Effector CD8-positive, alpha-beta T cell (primary cell): ENCODE results near the gene C17orf107.

Experiments used
- DNase-seq: peaks from one replicate; lab custom pipeline; 2025; lab: John Stamatoyannopoulos, UW

The C17orf107 gene

DNA sequence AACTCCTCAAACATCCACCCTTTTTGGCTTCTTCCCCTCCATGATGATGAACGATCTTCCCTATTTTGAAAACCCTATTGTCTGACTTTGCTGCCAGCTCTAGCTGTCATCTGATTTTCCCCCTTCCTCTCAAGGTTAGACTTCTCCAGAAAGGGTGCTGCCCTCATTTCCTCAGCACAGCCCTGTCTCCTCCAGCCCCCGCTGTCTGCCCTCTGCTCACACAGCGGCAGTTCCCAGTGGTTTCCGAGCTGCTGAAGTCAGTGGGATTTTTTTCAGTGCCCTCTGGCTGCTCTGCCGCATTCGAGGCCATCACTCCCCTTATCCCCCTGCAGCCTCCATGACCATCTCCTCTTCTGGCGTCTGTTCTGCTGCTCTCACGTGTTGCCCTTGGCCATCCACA lies 26.6 kb upstream of the C17orf107 start:
- DNase-seq = no peak

DNA sequence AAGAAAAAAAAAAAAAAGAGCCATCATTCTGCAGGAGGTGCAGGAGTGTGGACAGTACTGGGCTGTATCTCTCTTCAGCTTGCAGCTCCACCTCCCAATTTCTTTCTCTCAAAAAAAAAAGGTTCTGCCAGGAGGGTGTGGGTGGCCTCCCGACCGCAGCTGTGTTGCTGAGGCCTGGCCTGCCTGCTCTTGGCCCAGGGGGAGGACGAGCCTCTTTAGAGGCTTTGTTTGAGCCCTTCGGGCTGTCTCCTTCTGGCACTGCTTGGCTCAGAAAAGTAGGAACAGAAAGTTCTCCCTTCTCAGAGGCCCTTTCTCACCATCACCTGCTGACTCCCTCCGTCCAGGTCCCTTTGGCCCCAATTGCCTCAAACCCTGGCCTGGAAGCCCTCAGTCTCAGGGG lies 22.2 kb upstream of the C17orf107 start:
- DNase-seq = no peak

DNA sequence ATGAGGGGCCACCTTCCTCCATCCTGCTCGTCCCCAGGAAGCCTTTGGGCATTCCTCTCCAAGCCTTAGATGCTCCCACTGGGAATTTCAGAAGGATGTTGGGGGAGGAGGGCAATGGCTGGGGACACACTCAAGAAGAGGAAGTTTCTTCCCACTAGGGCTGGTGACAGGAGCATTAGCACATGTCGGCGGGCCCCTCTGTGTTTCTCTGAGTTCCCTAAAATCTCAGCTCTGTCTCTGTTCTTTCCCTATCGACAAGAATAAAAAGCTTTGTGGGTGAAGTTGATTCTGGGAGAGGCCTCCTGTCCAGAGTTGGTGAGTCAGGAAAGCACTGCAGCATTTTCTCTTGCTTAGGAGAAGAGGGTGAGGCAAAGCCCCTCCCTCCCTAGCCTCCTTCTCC lies 19.7 kb upstream of the C17orf107 start:
- DNase-seq = no peak

DNA sequence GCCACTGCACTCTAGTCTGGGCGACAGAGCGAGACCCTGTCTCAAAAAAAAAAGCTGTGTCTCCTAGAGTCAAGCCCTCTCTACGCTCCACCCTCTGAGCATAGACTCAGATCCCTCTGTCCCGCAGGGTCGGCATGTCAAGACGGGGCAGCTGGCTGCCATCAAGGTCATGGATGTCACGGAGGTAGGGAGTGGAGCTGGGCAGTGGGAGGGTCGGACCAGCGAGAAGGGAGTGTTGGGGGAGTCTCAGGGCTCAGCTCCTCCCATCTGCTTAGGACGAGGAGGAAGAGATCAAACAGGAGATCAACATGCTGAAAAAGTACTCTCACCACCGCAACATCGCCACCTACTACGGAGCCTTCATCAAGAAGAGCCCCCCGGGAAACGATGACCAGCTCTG lies 18.5 kb upstream of the C17orf107 start:
- no peak for DNase-seq

DNA sequence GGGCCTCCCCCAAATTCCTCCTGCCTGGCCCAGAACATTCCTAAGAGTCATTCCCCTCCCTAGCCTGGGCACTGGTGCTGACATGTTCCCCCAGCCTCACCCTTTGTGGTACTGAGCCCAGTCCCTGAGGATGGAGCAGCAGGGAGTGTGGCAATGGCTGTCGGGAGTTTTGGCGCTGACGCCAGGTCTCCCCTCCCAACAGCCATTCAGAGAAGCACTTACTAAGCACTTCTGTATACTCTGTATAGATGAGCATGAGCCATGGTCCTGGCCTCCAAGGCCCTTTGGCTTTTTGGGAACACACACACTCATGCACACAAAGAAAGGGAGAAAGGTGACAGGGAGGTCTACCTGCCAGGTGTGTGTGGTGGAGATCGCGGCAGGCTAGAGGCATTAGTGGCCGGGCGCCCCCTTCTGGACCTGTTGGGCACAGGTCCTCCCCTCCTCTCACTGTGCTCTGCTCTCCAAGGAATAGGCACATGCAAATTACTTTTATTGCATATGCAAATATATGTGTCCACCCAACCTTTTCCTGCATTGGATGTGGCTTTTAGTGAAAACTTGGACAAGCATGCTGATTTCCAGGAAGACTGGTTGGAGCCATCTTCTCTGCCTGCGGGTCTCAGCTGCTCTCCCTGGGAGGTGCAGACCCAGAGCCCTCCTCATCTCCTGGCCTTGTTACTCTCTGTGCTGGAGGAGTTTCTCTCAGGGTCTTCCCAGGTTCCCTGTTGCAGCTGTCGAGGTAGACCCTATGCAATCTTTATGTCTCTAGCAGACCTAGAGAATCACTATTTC lies 17.4 kb upstream of the C17orf107 start:
- DNase-seq = peak; percentile 35

DNA sequence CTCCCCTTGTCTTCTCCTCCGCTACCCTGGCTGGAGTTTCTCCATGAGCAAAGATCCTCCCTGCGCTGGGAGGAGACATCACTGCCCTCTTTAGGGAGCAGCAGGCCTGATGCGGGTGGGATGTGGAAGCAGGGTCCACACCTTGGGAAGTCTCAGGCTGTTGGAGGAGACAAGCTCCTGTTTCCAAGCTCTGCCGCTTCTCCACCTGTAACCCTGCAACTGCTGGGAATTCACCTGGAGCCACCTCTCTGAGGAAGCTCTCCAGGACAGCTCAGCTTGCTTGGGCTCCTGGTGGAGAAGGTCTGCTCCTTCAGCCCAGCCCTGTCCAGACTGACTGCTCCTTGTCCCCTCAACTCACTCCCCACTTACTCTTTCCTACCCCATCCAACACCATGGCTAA lies 14.8 kb upstream of the C17orf107 start:
- no peak for DNase-seq

DNA sequence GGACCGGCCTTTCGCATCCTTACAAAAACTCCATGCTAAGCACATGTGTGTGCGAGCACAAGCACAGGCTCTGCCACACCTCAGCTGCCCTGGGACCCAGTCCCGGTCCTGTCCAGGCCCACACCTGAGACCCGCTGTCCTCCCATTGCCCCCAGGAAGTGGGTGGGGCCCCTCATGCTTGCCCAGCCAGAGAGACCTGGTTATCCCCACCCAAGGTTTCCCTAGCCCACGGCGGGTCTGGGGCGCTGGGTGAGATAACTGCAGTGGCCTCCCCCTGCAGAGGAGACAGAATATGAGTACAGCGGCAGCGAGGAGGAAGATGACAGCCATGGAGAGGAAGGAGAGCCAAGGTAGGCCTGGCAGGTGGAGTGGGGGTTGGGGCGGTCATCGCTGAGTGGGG lies 12.5 kb upstream of the C17orf107 start:
- DNase-seq = no peak

DNA sequence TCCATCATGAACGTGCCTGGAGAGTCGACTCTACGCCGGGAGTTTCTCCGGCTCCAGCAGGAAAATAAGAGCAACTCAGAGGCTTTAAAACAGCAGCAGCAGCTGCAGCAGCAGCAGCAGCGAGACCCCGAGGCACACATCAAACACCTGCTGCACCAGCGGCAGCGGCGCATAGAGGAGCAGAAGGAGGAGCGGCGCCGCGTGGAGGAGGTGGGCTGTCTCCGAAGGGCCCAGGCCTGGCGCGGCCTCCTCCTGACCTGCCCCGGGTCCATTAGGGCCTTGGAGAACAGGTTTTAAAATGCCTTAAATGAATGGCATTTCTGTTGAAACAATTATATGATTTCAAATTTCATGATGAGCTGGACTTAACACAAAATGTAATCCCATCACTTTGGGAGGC lies 11.8 kb upstream of the C17orf107 start:
- no peak for DNase-seq

DNA sequence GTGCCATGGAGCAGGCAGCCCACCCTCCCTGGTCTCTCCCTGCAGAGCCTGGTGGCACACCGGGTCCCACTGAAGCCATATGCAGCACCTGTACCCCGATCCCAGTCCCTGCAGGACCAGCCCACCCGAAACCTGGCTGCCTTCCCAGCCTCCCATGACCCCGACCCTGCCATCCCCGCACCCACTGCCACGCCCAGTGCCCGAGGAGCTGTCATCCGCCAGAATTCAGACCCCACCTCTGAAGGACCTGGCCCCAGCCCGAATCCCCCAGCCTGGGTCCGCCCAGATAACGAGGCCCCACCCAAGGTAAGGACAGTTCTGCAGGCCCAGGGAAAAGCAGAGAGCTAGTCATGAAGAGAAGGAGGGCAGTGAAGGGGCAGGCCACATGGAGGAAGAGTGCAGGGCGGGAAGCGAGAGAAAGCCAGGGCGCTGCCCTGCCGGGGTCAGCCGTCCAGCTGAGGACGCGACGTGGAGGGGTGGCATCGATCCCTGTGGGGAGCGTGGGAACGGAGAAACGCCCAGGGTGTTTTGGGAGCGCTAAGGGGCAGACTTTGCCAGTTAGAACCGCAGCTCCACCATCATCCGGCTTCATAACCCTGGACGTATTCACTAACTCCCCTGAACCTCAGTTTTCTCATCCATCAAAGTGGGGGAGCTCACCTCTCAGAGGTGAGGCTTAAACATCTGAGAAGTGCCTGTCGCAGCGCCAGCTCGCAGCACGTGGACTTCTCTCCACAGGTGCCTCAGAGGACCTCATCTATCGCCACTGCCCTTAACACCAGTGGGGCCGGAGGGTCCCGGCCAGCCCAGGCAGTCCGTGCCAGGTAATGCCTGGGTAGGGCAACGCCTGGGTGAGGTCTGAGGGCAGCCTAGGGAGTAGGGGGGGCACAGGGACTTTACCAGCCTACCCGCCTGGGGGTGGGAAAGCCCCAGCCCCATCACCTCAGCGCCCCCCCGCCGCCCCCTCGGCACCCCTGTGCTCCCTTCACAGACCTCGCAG lies 7.6 kb upstream of the C17orf107 start:
- DNase-seq = no peak

DNA sequence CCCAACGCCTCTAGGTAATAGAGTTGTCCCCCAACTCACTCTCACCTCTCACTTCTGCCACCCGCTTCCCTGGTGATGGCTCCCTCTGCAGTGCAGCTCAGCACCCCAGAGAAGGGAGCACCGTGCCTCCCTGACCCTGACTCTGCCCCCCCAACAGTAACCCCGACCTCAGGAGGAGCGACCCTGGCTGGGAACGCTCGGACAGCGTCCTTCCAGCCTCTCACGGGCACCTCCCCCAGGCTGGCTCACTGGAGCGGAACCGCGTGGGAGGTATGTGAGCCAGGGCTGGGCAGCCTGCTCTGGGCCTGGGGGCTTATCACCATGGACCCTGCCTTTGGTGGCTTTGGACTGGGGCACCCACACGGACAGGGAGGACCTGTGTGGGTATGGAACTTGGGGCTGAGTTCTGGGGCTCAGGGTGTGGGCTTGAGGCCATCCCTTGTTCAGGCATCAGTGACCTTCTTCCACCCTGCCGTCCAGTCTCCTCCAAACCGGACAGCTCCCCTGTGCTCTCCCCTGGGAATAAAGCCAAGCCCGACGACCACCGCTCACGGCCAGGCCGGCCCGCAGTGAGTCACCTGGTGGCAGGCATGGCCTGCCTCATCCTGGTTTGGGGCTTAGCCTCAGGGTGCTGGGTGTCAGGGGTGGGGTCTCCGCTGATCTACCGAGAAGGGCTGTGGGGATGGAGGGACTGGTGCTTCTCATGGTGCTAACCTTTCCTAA lies 6.7 kb upstream of the C17orf107 start:
- DNase-seq = no peak

DNA sequence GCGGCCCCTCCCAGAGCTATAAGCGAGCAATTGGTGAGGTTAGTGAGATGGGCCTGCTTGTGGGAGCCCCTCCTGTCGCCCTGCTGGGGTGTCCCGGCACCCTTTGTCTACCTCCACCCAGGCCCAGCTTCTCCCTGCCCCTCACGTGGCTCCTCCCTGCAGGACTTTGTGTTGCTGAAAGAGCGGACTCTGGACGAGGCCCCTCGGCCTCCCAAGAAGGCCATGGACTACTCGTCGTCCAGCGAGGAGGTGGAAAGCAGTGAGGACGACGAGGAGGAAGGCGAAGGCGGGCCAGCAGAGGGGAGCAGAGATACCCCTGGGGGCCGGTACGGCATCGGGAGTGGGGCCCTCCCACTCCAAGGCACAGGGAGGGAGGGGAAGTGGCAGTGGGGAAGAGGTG lies 6.1 kb upstream of the C17orf107 start:
- no peak for DNase-seq

DNA sequence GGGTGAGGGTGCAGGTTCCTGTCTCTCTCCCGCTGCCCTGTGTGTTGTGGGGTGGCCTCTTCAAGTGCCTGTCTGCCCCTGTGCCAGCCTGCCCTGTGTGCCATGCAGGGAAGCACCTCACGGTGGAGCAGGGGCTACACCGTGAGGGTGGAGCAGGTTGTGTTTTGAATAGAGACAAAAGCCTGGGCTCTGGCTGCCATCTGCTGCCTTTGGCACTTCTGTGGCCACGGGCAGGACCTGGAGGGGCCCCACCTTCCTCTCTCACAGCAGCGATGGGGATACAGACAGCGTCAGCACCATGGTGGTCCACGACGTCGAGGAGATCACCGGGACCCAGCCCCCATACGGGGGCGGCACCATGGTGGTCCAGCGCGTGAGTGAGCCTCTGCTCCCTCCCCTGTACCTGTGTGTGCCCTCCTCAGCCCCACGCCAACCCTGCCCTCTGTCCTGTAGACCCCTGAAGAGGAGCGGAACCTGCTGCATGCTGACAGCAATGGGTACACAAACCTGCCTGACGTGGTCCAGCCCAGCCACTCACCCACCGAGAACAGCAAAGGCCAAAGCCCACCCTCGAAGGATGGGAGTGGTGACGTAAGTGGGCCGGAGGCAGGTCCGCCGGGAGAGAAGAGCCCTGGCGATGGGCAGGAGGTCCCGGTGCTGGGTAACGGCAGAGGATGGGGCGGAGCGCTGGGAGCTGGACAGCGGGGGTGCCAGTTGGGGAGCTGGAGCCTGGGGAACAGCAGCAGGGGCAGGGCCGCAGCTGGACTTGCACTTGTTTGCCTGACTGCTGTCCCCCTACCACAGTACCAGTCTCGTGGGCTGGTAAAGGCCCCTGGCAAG lies 5.4 kb upstream of the C17orf107 start:
- no peak for DNase-seq

DNA sequence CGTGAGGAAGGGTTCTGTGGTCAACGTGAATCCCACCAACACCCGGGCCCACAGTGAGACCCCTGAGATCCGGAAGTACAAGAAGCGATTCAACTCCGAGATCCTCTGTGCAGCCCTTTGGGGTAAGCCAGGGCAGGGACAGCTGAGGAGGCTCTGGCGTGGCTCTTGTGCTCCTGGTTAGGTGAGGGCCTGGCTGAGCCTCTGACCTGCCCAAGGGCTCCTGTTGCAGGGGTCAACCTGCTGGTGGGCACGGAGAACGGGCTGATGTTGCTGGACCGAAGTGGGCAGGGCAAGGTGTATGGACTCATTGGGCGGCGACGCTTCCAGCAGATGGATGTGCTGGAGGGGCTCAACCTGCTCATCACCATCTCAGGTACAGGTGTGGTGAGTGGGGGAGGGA lies 4.2 kb upstream of the C17orf107 start:
- no peak for DNase-seq

DNA sequence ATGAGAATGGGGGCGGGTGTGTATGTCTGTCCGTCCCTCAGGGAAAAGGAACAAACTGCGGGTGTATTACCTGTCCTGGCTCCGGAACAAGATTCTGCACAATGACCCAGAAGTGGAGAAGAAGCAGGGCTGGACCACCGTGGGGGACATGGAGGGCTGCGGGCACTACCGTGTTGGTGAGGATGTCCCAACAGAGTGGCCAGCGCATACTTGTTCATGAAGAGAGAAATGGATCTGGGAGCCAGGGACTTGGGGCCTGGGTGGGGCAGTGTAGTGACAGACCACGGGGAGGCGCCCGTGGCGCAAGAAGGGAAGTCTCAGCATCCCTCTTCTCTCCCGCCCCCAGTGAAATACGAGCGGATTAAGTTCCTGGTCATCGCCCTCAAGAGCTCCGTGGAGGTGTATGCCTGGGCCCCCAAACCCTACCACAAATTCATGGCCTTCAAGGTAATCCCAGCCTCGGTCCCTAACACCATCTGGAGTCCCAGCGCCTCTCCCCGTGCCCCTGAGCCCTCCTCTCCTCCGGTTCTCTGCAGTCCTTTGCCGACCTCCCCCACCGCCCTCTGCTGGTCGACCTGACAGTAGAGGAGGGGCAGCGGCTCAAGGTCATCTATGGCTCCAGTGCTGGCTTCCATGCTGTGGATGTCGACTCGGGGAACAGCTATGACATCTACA lies 3.5 kb upstream of the C17orf107 start:
- DNase-seq = no peak

DNA sequence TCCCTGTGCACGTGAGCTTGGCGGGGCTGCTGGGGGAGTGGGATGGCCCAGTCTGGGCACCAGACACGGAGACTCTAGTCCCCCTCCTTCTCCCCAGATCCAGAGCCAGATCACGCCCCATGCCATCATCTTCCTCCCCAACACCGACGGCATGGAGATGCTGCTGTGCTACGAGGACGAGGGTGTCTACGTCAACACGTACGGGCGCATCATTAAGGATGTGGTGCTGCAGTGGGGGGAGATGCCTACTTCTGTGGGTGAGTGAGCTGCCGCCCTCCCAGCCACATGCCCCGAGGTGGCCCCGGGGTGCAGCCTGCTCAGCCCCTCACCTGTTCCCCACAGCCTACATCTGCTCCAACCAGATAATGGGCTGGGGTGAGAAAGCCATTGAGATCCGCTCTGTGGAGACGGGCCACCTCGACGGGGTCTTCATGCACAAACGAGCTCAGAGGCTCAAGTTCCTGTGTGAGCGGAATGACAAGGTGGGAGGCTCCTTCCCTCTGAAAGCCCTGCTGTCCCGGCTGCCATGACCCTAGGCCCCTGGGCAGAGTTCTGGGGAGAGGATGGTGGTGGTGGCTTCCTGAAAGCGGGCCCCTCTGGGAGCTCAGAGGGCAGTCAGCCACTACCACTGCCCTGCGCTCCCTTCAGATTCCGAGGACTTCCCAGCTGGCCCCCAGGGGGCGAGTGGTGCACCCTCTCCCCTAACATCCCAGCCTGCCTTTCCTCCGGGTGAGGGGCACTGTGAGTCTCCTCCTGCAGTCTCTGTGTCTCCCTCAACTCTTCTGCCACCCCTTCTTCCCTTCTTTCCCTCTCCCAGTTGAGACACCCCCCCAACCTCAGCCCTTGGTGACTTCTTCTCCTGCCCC lies 2.8 kb upstream of the C17orf107 start:
- DNase-seq = no peak

DNA sequence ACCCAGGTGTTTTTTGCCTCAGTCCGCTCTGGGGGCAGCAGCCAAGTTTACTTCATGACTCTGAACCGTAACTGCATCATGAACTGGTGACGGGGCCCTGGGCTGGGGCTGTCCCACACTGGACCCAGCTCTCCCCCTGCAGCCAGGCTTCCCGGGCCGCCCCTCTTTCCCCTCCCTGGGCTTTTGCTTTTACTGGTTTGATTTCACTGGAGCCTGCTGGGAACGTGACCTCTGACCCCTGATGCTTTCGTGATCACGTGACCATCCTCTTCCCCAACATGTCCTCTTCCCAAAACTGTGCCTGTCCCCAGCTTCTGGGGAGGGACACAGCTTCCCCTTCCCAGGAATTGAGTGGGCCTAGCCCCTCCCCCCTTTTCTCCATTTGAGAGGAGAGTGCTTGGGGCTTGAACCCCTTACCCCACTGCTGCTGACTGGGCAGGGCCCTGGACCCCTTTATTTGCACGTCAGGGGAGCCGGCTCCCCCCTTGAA lies 2.1 kb upstream of the C17orf107 start:
- no peak for DNase-seq

DNA sequence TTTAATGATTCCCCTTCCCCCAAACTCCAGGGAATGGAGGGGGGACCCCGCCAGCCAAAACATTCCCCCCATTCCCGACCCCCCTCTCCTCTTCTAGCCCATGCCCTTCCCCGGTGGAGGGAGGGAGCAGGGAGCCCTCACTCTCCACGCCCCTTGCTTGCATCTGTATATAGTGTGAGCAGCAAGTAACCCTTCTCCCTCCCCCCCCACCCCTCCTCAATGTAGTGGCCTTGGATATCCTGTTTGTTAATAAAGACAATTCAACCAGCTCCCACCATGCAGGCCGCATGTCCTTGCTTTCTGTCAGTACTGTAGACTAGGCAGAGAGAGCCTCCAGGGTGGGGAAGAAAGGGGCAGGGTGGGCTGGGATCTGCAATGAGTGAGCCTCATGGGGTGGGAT lies 1.6 kb upstream of the C17orf107 start:
- no peak for DNase-seq

DNA sequence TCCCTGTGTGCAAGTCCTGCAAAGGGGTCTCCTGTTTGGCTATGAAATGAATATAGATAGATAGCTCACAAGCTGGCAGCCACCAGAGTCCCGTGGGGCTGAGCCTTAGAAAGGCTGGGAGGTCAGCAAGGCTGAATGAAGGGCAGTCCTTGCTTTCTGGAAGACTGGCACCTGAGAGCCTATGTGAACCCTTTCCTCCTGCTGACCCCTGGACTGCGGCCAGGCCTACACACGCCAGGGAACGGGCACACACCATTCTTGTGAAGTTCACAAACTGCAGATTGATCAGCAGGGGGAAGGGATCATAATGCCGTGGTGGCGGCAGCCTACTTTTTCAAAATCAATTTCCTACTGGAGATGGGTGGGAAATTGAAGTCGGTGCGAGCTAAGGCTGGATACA lies 985 bp upstream of the C17orf107 start:
- DNase-seq = no peak

DNA sequence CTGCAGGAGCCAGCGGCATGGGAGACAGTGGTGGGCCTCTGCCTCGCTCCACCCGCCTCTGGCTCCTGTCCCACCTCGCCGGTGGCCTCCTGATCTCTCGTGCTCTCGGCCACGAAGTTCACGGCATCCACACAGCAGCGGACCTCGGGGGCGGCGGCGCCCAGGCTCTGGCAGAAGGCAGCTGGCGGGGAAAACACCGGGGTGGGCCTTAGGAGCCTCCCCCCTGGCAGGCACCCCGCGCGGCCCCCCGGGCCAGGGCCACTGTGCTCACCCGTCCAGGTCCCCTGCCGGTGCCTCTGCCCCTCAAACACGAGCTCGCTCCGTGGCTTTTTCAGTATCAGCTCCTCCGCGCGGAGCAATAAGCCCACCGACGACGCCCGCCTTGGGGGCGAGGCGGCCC lies 409 bp upstream of the C17orf107 start:
- DNase-seq = no peak
